AG04449 (cell line): ENCODE measurements around the gene USP17L15.
"Not testable (repeated sequence)": the region's sequence is repeated elsewhere in the genome, so short reads cannot be mapped to it uniquely, and the experiment has no call there.

Experiments used
- CTCF ChIA-PET: fragments of 350-600 bp; formaldehyde crosslinking; extraction: SDS; loops from one replicate; lab custom pipeline; 2021; ENCODE audit warnings: antibody characterized with exemption; lab: Yijun Ruan, JAX
- POLR2A ChIA-PET: fragments of 400-600, 350-600 bp; formaldehyde crosslinking; extraction: SDS; loops from one replicate; lab custom pipeline; 2020; ENCODE audit warnings: antibody characterized with exemption, inconsistent platforms; lab: Yijun Ruan, JAX
- DNase-seq: peaks from one replicate; pipeline ENCODE4 v3.0.0-alpha.2; 2010; ENCODE audit warnings: low read depth, low spot score
- H3K4me3 ChIP-seq: 2 replicates; pipeline ENCODE4 v1.5.1; 2011; ENCODE audit warnings: low read depth, mild to moderate bottlenecking, control low read depth, low read length

The USP17L15 gene

GRCh38 chr4:9234085-9234484 lies at the start of gene USP17L15:
Gene USP17L15 (plus strand): TSS chr4:9234385. CDS start chr4:9234385, 0 bp downstream.
- CTCF ChIA-PET = not testable (repeated sequence)

GRCh38 chr4:9210357-9210756 lies 23.8 kb upstream of the USP17L15 start, which contains the start of gene USP17L10:
Gene USP17L10 (plus strand): TSS chr4:9210657. CDS start chr4:9210657, 0 bp downstream.
- H3K4me3 ChIP-seq, POLR2A ChIA-PET, DNase-seq, CTCF ChIA-PET: not testable (repeated sequence)

More at GRCh38 chr4:9234085-9234484, at the start of gene USP17L15:
- DNase-seq, H3K4me3 ChIP-seq, POLR2A ChIA-PET: not testable (repeated sequence)

- H3K4me3 ChIP-seq, CTCF ChIA-PET, POLR2A ChIA-PET, DNase-seq: not testable (repeated sequence)
Measured at GRCh38 chr4:9214701-9215100, 19.5 kb upstream of the USP17L15 start.

- POLR2A ChIA-PET, DNase-seq, H3K4me3 ChIP-seq, CTCF ChIA-PET: not testable (repeated sequence)
Measured at GRCh38 chr4:9215105-9215504, 19.1 kb upstream of the USP17L15 start, which contains the start of gene USP17L11. Gene USP17L11 (plus strand): TSS chr4:9215405. CDS start chr4:9215405, 0 bp downstream.

GRCh38 chr4:9219852-9220251 lies 14.3 kb upstream of the USP17L15 start, which contains the start of gene USP17L12:
Gene USP17L12 (plus strand): TSS chr4:9220152. CDS start chr4:9220152, 0 bp downstream.
- POLR2A ChIA-PET, CTCF ChIA-PET, DNase-seq, H3K4me3 ChIP-seq: not testable (repeated sequence)

- CTCF ChIA-PET, POLR2A ChIA-PET, DNase-seq, H3K4me3 ChIP-seq: not testable (repeated sequence)
Measured at GRCh38 chr4:9224596-9224995, 9.6 kb upstream of the USP17L15 start, which contains the start of gene USP17L13. Gene USP17L13 (plus strand): TSS chr4:9224896. CDS start chr4:9224896, 0 bp downstream.

- CTCF ChIA-PET, DNase-seq, H3K4me3 ChIP-seq, POLR2A ChIA-PET: not testable (repeated sequence)
Measured at GRCh38 chr4:9230249-9230648, 3.9 kb upstream of the USP17L15 start.

- POLR2A ChIA-PET, CTCF ChIA-PET, H3K4me3 ChIP-seq, DNase-seq: not testable (repeated sequence)
Measured at GRCh38 chr4:9238461-9238860, 4.3 kb downstream of the USP17L15 start.

GRCh38 chr4:9243579-9243978 lies 9.4 kb downstream of the USP17L15 start, which contains the start of gene USP17L17:
Gene USP17L17 (plus strand): TSS chr4:9243879. CDS start chr4:9243879, 0 bp downstream.
- CTCF ChIA-PET, H3K4me3 ChIP-seq: not testable (repeated sequence)

GRCh38 chr4:9247953-9248680 lies 13.9 kb downstream of the USP17L15 start, which contains the start of gene USP17L18:
Gene USP17L18 (plus strand): TSS chr4:9248630. CDS start chr4:9248630, 0 bp downstream.
- DNase-seq, H3K4me3 ChIP-seq, CTCF ChIA-PET, POLR2A ChIA-PET: not testable (repeated sequence)

More at GRCh38 chr4:9243579-9243978, 9.4 kb downstream of the USP17L15 start, which contains the start of gene USP17L17:
- DNase-seq, POLR2A ChIA-PET: not testable (repeated sequence)

- H3K4me3 ChIP-seq, DNase-seq, CTCF ChIA-PET, POLR2A ChIA-PET: not testable (repeated sequence)
Measured at GRCh38 chr4:9253078-9253477, 18.9 kb downstream of the USP17L15 start, which contains the start of gene USP17L19. Gene USP17L19 (plus strand): TSS chr4:9253378. CDS start chr4:9253378, 0 bp downstream.

- H3K4me3 ChIP-seq, POLR2A ChIA-PET, DNase-seq, CTCF ChIA-PET: not testable (repeated sequence)
Measured at GRCh38 chr4:9257824-9258223, 23.6 kb downstream of the USP17L15 start, which contains the start of gene USP17L20. Gene USP17L20 (plus strand): TSS chr4:9258124. CDS start chr4:9258124, 0 bp downstream.

GRCh38 chr4:9262572-9262971 lies 28.4 kb downstream of the USP17L15 start, which contains the start of gene USP17L21:
Gene USP17L21 (plus strand): TSS chr4:9262872. CDS start chr4:9262872, 0 bp downstream.
- H3K4me3 ChIP-seq, CTCF ChIA-PET, POLR2A ChIA-PET, DNase-seq: not testable (repeated sequence)

- CTCF ChIA-PET, POLR2A ChIA-PET, DNase-seq, H3K4me3 ChIP-seq: not testable (repeated sequence)
Measured at GRCh38 chr4:9267319-9267718, 33.1 kb downstream of the USP17L15 start, which contains the start of gene USP17L22. Gene USP17L22 (plus strand): TSS chr4:9267619. CDS start chr4:9267619, 0 bp downstream.

- DNase-seq, POLR2A ChIA-PET, CTCF ChIA-PET, H3K4me3 ChIP-seq: not testable (repeated sequence)
Measured at GRCh38 chr4:9271719-9272118, 37.5 kb downstream of the USP17L15 start.
